SKM-1 treated with dmso at 0.1 percent for 144 hours (cell line): Measurements from ENCODE around the gene MAGI2.
"Not testable (repeated sequence)": the region's sequence is repeated elsewhere in the genome, so short reads cannot be mapped to it uniquely, and the experiment has no call there.

Experiments used
- DNase-seq: peaks from one replicate; lab custom pipeline; 2025; ENCODE audit not compliant: unreplicated experiment; lab: John Stamatoyannopoulos, UW

MAGI2 gene

DNA sequence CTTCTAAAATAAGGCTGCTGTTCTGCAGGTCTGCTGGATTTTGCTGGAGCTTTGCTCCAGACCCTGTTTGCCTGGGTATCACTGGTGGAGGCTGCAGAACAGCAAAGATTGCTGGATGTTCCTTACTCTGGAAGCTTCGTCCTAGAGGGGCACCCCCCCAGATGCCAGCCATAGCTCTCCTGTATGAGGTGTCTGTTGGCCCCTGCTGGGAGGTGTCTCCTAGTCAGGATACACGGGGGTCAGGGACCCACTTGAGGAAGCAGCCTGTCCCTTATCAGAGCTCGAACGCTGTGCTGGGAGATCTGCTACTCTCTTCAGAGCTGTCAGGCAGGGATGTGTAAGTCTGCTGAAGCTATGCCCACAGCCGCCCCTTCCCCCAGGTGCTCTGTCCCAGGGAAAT lies 382.3 kb downstream of the MAGI2 start:
- DNase-seq: not testable (repeated sequence)

- DNase-seq: no peak
Measured at GRCh38 chr7:79064187-79064823, 389.2 kb downstream of the MAGI2 start.

- no peak for DNase-seq
Measured at GRCh38 chr7:79063019-79063698, 390.3 kb downstream of the MAGI2 start.

DNA sequence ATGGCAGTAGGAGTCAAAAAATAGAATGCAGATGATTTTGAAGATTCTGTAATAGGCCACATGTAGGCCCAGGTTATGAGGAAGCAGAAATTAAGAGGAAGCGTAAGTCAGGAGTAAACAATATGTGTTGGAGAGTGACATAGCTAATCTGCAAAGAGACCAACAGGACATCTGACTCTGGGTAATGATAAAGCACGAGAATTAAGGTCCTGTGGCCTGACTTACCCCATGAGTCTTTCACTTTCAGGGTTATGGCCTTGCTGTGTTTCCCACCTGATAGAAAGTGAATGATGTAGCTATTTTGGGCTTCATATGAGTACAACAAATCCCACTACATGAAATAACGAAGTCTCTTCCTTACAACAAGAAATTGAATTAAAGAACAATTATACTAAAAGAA lies 393.0 kb downstream of the MAGI2 start:
- no peak for DNase-seq

DNA sequence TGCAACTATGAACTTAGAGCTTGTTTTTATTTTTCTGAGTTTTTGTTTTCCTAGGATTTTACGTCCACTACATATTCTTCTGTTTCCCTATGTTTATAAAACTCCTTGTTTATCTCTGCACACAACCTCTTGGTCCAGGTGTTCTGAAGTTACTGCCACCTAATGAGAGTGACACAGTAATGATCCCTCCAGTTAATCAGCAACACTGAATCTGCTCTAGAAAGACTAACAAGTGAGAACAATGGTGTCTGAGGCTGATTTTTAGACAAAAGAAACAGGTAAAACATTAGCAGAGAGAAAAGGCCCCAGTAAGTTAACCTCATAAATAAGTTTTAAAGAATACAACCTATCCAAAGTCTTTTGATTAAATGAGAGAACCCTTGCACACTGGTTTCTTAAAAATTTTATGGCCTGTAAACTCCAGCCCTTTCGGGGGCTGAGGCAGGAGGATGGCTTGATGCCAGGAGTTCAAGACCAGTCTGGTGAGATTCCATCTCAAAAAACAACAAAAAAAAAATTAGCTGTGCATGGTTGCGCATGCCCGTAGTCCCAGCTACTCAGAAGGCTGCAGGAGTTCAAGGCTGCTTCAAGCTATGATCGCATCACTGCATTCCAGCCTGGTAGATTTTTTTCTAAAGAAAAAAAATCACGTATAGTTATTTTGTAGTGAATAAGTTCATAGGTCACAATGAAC lies 397.6 kb downstream of the MAGI2 start:
- DNase-seq: no peak

GRCh38 chr7:79051915-79052314 lies 401.6 kb downstream of the MAGI2 start:
- DNase-seq: no peak

GRCh38 chr7:79050603-79051002 lies 402.9 kb downstream of the MAGI2 start:
- no peak for DNase-seq

DNA sequence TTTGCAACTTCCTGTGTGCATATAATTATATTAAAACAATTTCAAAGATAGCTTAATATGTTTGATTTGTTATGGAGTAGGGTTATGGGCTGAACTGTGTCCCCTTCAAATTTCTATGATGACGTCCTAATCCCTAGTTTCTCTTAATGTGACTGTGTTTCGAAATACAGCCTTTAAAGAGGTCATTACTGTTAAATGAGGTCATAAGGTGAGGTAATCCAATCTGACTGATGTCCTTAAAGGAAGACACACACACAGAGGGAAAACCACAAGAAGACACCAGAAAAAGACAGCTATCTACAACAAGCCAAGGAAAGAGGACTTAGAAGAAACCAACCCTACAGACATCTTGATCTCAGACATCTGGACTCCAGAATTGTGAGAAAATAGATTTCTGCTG lies 407.4 kb downstream of the MAGI2 start:
- DNase-seq: peak; percentile 15

DNA sequence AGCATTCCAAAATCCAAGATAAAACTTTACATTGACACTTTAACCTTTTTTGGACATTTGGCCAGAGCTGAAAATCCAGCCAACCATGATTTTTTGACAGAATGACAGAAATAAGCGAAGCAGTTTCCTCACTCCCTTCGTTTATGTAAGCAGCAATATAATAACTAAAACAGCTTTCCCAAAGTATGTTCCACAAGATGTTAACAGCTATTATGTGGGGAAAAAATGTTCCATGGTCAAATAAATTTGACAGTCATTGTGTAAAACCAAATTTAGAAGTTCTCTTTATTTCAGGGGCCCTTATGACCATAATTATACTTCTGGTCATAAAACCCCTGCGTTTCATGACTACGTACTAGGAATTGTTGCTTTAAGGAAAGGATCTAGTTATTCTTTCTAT lies 416.5 kb downstream of the MAGI2 start:
- no peak for DNase-seq

GRCh38 chr7:79036356-79036755 lies 417.1 kb downstream of the MAGI2 start:
- no peak for DNase-seq

DNA sequence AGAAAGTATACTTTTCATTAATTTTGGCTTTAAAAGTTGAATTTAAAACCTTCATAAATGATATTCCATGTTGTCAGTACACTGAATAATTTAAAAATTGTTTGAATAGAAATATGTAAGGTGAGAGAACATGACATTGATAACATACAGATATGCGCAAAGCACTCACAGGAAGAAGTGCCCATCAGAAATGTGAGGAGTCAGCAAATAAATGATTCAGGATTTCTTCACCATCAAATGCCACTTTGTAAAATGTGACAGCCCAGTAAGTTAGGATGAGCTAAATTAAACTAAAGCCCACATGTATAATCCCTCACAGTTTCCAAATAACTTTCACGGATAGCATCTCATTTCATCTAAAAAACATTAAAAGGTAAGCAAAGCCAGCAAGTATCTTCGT lies 417.6 kb downstream of the MAGI2 start:
- DNase-seq: no peak

- no peak for DNase-seq
Measured at GRCh38 chr7:79034730-79035129, 418.7 kb downstream of the MAGI2 start.

- not testable (repeated sequence) for DNase-seq
Measured at GRCh38 chr7:79019711-79020110, 433.8 kb downstream of the MAGI2 start.

- DNase-seq: no peak
Measured at GRCh38 chr7:79011921-79012320, 441.5 kb downstream of the MAGI2 start.

- no peak for DNase-seq
Measured at GRCh38 chr7:79009647-79010046, 443.8 kb downstream of the MAGI2 start.

GRCh38 chr7:79008786-79009185 lies 444.7 kb downstream of the MAGI2 start:
- DNase-seq: no peak

DNA sequence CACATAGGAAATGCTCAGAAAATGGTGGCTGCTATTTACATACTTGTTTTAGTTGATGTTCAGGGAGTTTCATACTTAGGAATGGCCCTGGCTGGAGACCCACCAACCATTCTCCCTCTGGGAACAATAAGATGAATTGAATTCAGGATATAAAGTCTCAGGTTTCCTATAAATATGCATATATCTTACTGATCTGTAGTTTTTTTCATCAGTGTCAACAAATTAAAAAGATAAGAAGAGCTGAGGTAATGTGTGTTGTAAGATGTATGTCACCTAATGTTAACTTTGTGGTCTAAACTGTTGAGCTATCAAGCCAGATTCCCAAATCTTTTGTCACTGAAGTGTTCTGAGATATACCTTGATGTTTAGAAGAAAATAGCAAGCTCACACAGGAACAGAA lies 457.5 kb downstream of the MAGI2 start:
- no peak for DNase-seq

- DNase-seq: peak; percentile 37
Measured at GRCh38 chr7:78993341-78993740, 460.1 kb downstream of the MAGI2 start.

DNA sequence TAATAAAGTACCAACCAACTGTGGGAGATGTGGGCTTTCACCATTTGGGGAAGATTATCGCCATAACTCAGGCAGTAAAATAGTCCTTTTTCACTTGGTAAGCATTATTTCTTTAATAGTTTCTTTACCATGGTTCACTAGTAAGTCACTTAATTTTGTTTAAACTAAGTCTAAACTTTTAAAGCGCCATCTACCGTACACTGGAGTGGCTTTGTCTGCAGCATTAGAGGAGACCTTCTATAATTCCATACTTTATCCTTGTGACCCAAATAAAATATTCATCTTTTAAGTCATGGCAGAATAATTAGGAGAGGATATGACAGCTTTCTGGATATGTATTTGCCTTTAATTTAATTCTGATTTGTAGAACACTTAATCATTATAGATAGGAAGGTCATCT lies 468.0 kb downstream of the MAGI2 start:
- no peak for DNase-seq

DNA sequence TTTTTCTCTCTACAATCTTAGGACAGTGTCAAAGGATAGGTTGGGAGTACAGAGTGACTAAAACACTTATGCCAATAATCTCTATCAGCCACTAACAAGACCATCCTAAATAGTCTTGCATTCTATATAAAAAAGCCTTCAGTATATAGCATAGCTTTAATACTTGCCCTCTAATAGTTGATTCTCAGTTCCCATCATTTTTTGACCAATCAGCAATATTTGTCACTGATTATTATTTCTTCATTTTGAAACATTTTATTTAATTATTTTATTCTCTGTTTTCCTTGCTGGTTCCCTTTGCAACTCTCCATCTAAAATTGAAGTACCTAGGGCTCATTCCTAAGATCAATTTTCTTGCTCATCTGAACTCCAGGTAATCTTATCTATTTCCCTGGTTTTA lies 470.0 kb downstream of the MAGI2 start:
- DNase-seq: no peak

DNA sequence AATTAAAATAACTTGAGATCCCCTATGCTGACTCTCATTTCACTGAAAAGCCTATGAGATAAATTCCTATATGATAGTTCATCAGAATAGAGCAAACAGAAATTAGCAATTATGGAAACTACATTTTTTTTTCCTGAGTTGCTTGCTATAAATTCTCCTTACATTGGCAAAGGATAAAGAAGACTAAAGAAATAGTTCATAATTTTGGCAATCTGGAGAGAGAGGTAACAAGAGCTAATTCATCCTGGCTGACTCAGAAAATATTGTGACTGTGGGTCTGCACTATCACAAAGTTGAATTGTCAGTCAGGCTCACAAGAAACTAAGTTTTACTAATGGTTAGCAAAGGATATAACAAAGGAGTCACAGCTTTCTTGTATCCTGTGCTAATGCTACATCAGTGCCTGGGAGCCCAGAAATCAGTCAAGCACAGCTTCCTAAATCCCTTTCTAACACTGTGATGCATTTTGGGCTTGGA lies 483.0 kb downstream of the MAGI2 start:
- no peak for DNase-seq

DNA sequence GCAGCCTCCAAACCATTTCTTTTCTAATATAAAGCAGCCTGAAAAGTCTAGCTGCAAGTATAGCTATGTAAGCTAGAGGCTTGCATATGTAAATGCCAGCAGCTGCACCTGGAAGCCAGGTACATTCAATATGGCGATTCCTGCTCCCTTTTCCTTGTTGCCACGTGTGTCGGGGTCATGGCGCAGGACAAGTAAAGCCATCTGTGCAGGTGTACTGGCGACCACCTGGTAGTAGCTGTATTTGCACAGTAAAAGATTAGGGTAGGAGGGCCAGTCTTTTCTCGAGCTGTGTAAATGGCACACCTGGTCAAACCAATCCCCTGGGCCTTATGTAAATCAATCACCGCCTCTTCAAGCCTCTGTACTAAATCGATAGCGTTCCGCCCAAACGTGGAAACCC lies 484.5 kb downstream of the MAGI2 start:
- no peak for DNase-seq
